NCI-H128 (cell line): ENCODE data around the gene KCNT2.

ENCODE experiments used
- DNase-seq: peaks from one replicate; lab custom pipeline; 2025; ENCODE audit not compliant: unreplicated experiment; lab: John Stamatoyannopoulos, UW

The KCNT2 gene

DNA sequence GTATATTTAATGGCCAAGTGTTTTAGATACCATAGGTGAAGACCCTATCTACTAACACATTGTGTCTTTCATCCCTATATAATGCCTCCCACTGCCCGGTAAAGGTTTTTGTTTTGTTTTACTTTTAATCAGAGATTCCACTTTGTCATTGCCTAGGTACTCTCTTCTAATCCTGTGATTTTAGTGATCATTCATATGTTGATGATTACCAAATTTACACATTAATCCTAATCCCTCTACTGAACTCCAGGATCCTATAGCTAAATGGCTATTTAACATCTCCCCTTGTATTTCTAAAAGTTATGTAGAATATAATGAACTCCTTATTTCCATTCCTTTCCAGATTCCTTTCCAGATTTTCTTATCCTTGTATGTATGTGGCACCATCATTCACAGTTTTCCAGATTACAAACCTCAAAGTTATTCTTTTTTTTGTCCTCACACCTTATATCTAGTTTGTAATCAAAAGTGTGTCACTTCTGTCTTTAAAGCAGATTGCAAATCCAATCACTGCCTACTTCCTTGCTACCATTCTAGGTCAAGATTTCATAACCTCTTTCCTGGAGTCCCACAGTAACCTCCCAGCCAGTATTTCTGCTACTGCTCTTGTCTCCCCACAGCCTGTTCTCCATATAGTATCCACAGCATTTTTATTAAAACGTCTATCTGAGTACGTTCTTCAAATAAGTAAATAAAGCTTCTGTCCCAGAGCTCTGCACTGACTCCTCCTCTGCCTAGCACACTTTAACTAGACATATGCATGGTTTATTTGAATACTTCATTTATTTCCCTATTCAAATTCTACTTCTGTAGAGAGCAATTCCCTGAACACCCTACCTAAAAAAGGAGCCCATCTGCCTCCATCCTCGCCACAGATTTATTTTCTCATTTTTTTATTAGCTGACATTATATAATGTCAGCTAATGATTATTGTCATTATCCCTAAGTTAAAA lies 157.8 kb downstream of the KCNT2 start:
- DNase-seq = no peak

DNA sequence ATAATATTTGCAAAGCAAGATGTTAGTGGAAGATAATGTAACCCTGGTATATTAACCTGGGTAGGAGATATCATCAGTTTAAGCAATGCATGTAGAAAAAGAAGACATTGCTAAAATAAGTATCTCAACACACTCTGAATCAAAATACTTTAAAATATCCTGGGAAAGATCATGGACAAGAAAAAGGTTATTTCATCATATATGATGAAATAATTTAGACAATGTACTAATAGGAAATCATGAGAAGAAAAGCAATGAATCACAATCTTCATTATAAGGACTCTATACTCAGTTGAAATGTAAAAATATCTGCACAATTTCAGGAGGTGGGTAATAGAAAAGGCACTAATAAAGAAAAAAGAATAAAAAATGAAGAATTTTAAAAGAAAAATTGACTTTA lies 158.8 kb downstream of the KCNT2 start:
- DNase-seq = no peak

DNA sequence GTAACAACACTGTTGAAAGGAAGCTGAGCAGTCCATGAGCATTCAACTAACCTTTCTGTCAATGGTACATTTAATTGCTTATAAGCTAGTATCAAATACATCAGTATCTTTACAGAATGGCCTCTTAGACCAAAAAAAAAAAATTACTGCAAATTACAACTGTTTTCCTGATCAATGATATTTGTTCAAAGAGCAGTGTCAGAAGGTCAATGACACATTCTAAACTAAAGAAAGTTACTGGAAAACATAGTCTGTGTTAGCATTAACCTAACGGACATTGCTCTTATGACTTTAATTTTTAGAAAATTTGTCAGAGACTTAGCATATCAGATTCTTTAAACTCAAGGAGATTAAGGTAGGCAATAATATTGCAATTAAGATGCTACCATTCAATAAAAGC lies 162.5 kb downstream of the KCNT2 start:
- DNase-seq = no peak

DNA sequence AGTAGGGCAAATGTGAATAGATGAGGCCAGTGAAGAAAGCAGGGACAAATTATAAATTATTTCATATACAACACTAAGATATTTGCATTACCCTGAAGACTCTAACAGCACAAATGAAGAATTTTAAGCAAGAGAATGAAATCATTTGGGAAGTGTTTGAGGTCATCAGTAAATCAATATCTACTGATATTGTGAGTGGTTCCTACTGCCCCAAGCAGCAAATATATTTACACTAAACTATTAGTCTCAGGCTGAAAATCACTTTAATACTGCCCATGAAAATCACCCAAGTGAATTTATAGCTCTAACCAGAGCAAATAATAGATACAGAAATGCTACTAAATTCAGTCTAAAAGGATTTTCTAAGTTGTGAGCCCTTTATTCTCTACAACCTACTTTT lies 163.6 kb downstream of the KCNT2 start:
- no peak for DNase-seq

DNA sequence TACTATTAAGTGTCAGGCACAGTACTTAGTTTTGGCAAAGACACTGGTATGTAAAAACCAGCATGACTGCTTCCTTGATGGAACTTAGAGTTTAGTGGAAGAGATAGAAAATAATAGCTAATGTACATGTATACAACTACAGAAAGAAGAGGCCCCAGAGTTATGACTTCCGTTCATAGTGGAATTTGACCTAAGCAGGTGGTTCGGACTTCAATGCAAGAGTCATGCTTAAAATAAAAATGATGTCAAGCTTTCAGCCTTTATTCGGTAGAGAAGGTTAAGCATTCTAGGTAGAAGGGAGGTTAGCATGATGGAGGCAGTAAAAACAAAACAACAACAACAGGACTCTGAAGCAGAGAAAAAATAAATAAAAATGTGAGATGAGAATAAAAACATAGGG lies 165.9 kb downstream of the KCNT2 start:
- no peak for DNase-seq

DNA sequence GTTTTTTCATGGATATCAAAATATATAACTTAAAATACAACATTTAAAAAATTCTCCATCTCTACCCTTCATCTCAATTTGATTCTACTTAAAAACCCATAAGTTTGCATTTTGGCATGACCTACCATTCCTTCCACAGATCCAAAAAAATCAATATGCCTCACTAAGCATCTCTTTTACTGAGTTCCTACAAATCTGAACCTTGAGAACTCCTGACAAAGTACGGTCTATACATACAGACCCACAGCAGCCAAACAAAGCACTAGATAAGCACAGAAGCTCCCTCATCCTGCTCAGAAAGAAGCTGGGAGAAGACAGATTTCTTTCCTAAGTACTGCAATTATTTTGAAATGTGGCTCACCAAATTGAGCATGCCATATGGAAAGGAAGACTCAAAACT lies 167.5 kb downstream of the KCNT2 start:
- no peak for DNase-seq

DNA sequence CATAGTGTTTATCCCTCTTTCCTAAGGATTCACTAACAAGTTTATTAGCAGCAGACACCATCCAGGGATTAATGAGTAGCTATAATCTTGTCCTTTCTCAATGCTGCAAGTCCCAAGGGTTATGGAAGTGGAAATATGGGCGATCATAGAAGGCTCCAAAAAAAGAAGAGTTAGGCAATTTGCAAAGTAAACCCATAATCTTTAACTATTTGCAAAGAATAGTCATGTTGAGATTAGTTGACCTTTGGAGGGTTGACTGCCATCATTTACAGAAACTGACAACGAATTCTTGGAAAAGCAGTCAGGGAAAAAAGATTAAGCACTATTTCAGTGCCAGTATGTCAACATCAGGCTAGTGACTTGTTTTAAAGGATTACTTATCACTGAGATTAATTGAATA lies 169.9 kb downstream of the KCNT2 start:
- DNase-seq = no peak

DNA sequence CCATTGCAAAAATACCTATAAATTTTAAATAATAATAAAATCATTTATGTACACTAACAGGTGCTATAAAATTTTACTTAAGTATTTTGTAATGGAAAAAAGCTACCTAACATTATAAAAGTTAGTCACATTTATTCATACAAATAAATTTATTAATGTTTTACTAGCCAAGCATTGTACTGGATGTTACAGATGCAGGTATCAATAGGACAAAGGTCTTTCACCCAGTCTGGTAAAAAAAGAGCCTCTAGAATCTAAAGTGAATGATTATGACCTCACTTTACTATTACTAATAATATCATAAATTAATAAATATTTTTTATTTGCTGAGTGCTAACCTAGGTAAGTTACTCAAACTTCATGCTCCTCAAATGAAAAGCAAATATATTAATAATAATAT lies 170.6 kb downstream of the KCNT2 start:
- DNase-seq = no peak

DNA sequence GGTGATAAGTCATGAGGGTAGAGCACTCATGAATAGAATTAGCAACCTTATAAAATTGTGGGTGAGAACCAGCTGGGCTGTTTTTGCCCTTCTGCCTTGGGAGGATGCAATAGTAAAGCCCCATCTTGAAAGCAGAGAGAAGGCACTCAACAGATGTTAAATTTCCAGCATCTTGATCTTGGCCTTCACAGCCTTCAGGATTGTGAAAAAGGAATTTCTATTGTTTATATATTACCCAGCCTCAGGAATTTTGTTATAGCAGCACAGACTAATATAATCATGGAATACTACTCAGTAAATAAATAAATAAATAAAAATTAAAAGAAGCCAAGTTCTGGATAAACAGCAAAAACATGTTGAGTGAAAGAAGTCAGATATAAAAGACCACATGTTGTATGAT lies 175.2 kb downstream of the KCNT2 start:
- no peak for DNase-seq

DNA sequence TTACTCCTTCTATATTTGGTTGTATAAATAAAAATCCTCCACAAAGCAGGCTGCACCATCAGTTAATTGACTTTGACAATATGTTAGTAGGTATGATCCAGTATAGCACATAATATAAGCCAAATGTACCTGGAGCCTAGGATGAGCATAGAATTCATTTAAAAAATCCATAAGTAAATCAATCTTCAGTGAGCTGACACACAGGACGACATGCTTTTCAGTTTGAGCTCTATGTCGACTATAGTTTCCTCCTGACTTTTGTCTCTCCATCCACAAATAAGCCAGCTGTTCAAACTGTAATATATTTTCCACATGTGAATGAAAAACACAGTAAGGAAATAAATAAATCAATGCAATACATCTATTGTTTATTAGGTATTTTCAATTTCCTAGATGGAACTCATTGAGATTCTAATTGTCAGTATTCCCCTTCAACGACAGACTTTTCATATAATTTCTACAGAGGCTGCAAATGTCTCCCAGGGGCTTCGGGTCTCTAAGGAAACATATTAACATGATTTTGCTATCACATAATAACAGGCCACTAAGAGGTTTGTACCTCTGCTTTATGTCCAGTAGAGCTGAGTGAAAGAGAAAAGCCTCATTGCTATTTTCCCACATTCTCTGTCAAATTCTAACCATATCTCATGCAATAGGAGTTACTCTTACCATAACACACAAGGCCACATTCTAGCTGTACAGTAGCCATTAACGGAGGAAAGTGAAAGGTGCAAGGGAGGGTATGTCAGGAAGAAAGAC lies 180.1 kb downstream of the KCNT2 start:
- DNase-seq = no peak

DNA sequence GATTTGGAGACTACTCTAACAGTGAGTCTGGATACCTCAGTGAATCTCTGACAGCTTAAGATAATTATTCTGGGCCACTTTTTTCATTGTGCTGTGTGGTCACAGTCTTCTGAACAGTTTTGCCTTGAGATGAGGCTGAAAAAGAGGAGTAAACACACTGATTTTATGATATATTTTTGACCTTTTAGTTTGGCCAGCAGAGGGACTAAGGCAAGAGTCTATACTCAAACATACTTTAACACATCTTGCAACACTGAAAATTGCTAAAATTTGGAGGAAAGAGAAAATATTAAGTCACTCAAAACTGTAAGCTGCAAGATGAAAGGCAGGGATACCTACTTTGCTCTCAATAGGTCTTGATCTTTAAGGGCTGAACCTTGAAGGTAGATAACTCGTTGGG lies 182.7 kb downstream of the KCNT2 start:
- no peak for DNase-seq

DNA sequence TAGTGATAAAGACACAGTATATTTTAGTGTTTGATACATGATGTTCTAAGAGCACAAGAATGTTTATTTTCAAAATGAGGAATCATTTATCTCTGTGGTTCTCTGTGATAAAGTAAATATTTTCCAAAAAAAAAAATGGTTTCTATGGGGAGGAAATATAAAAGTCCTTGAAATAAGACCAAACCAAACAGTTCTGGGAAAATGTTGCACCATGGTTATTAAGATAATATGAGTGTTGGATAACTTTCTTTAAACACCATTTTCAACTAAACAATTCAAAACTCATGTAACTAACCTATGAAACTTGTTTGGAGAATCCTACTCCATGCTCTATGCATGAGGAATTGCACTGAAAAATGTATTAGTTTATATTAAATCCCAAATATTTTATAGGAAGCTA lies 184.6 kb downstream of the KCNT2 start:
- DNase-seq = no peak

DNA sequence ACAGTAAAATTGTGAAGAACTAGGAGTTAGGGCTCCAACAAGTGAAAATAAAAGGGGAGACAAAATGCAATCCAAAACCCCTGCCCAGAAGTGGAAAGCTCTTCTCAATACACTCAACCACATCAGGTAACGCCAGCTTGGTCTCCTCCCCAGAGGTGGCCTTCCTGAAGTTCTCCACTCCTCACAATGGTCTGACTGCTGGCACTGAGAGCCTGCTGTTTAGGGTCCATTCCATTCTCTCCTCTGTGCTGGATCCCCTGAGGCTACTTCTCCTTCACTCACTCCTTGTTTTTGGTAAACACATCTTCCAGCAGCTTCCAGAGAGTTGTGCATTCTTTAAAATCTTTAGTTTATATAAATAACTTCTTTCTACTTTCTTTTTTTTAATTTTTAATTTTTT lies 189.5 kb downstream of the KCNT2 start:
- no peak for DNase-seq

DNA sequence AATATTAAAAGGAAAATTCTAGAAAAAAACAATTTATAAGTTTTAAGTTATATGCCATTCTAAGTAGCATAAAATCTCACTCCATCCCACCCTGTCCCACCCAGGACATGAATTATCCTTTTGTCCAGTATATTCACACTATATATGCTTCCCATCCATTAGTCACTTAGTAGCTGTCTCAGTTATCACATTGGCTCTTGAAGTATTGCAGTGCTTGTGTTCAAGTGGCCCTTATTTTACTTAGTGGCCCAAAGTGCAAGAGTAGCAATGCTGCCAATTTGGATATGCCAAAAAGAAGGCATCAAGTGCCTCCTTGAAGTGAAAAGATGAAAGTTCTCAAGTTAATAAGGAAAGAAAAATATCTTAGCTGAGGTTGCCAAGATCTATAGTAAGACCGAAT lies 192.3 kb downstream of the KCNT2 start:
- no peak for DNase-seq

DNA sequence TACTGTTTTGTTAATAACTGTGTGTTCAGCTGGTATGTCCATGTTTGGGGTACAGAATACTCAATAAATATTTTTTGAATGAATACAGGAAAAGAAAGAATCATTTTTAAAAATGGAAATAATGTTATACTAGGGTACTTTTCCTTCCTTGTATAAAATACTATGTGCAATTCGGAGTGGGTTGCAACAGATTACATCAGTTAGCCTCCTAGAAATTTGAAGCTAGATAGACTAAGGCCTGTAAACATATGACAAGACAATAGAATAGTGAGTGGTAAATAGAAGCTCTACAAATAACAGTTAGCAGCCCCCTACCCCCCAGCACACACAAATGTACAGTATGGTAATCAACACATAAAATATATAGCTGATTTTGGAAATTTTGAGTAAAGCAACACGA lies 195.9 kb downstream of the KCNT2 start:
- DNase-seq = no peak

DNA sequence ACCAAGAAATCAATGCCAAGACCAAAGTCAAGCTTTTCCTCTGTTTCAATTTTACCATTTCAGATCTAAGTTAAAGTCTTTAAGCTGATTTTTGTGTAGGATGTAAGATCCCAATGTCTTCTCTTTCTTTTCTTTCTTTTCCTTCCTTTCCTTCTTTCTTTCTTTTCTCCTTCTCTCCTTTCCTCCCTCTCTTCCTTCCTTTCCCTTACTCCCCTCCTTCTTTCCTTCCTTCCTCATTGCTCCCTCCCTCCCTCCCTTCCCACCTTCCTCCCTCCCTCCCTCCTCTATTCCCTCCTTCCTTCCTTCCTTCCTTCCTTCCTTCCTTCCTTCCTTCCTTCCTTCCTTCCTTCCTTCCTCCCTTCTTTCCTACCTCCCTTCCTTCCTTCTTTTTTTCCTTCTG lies 197.5 kb downstream of the KCNT2 start:
- DNase-seq = no peak

DNA sequence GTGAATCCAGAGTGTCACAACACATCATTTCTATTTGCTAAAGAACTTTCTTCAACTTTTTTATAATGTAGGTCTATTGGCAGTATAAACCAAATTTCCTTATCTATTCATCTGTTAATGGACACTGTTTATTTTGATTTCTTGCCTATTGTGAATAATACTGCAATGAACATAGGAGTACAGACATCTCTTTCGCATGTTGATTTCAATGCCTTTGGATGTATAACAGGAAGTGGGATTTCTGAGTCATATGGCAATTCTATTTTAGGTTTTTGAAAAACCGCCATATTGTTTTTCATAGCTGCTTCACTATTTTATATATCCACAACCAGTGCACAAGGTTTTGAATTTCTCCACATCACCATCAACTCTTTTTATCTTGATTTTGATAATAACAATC lies 198.7 kb downstream of the KCNT2 start:
- DNase-seq = no peak

DNA sequence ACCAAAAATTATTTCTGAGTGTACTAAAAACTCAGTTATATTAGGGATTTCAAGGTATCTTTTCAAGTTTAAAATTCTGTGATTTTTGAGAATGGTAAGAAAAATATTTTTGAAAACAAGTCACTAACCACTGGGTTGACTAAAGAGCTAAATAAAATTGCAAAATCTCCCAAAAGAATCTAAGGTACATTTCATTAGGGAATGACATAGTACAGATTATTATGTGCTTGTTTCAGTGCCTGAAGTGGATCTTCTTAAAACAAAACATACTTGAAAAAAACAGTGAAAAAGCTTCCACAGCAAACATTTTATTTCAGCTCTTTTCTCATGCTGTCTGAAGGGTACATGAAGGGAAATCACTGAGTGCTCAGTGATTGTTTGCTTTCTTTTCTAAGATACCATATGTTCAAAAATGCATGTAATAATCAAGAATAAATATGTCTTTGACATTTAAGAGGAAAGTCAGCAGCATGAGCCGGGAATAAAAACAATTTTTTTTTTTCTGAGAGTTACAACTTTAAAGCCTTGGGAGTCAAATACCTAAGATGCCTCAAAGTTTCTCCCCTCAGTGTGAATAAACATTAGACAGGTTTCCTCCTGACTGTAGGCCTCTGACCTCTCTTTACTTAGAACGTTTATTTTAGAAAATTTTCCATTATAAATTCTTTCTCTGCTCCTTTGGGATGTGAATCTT lies 200.7 kb downstream of the KCNT2 start:
- no peak for DNase-seq

DNA sequence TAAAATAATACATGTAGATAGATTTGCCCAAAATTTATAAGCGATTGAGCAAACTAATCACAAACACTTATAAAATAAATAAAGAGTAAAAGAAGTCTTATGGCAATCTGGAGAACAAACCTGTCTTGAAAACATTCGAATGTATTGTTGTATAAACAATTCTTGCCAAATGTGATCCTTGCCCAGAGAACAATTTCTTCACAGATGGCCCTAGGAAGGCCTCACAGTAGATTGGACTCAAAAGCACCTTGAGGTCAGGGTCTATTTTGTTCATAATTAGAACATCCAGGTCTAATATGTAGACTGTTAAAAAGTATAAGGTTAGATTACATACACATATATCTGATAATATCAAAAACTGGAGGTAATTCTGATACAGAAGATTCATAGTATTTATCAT lies 202.4 kb downstream of the KCNT2 start:
- no peak for DNase-seq

DNA sequence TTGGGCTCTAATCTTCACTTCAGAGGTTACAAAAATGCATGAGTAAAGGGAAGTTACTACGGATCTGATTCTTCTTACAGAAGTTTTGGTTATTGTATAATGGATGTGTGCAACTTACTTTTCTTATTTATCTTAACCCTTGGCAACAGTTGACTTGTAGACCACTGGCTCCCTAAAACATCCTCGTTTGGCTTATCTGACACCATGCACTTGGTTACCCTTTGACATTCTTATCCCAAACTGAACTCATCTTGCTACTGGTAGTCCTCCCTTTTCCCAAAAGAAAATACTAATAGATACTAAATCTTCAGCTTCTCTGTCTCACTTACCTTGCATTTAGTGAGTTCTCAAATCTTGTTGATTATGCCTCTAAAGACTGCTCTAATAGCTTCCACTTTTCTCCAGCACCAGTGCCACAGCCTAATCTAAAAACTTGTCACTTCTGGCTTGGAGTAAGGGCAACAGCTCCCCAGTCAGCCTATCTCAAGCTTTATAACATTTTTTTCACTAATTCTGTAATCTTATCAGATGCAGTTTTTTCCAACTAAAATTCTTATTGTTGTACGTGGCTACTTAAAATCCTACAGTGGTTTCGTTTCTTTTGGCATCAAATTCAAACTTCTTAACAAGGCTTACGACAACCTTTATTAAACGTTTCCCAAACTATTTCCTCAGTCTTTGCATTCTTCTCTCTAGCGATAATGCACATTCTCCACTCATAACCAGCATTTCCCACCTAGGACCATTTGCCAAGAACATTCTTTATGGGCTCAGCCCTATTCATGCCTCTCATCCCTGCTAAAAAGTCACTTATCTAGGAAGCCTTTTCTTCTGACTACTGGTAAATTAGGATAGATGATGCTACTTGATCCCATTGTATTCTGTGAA lies 204.2 kb downstream of the KCNT2 start:
- DNase-seq = no peak

DNA sequence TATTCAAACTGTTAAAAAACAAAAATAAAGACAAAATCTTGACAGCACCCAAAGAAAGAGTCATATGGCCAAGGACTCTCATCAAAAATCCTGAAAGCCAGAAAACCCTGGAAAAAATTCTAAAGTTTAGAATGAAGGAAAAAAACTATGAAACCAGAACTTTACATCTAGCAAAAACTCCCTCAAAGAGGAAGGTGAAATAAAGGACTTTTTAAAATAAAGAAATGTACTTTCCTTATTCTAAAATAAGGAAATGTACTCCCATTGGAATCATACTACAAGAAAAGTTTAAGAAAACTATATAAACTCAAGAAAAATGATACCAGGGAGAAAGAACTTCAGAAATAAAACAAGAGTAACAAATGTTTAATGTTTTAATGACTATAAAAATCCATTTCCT lies 206.3 kb downstream of the KCNT2 start:
- DNase-seq = no peak
